Panc1 (cell line): ENCODE measurements around the gene ATXN1.

Source experiments
- POLR2AphosphoS5 ChIP-seq: IDR thresholded peaks from 2 replicates; pipeline ENCODE4 v1.6.1; 2012; ENCODE audit warnings: mild to moderate bottlenecking, low read depth, low read length, moderate library complexity
- TCF7L2 ChIP-seq: IDR thresholded peaks from 2 replicates; pipeline ENCODE4 v1.6.1; 2011; ENCODE audit warnings: mild to moderate bottlenecking, low read depth, low read length, inconsistent platforms
- TF ChIP-seq, protein P1 (sequence below): fragments of 450-650 bp; IDR thresholded peaks from 2 replicates; pipeline ENCODE4 v1.5.1; 2017; ENCODE audit warnings: mild to moderate bottlenecking
- TF ChIP-seq, protein P2 (sequence below), 2 experiments: IDR thresholded peaks; 2 replicates each; pipeline ENCODE4 v1.6.1; 2011 to 2012; ENCODE audit warnings: low read depth in 2 of 2, control low read depth in 1 of 2, low read length in 1 of 2, mild to moderate bottlenecking in 1 of 2, moderate library complexity in 1 of 2; ENCODE audit not compliant: insufficient read depth in 1 of 2

DNA sequence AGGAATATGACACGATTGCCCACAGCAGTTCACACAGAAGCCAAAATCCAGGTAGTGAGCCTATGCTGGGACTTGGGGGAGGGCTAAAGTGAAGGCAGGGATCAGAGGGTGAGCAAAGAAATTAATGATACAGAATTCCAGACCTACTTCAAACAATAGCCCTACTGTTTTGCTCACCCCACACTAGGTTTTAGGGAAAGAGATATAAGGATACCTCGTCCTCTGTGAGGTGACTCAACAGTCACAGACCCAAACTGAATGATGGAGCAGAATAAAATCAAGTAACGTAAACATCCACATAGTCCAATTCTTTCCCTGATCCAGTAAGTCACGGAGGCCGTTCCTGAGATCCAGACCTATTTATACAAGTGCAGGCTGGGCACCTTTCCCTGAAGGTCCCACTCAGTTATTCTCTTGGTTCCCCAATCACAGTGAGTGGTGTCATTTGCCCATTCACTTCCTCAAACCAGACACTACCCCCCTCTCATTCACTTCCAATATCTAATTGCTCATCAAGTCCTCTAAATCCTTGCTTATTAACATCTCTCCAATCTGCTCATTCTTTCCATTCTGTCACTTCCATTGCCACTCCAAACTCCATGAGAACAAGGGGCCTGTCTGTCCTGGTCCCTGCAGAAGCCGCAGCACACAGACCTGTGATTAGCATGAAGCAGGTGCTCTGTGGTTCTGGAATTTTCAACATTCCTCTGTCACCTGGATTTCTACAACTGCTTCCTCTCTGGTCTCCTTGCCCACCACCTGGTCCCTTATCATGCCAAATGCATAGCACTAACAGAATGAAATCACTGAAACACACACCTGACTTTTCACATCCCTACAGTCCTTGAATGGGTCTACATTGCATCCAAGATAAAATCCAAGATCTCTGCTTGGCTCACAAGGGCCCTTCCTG, 55.9 kb downstream of the ATXN1 start:
- TF ChIP-seq, protein P1, sequence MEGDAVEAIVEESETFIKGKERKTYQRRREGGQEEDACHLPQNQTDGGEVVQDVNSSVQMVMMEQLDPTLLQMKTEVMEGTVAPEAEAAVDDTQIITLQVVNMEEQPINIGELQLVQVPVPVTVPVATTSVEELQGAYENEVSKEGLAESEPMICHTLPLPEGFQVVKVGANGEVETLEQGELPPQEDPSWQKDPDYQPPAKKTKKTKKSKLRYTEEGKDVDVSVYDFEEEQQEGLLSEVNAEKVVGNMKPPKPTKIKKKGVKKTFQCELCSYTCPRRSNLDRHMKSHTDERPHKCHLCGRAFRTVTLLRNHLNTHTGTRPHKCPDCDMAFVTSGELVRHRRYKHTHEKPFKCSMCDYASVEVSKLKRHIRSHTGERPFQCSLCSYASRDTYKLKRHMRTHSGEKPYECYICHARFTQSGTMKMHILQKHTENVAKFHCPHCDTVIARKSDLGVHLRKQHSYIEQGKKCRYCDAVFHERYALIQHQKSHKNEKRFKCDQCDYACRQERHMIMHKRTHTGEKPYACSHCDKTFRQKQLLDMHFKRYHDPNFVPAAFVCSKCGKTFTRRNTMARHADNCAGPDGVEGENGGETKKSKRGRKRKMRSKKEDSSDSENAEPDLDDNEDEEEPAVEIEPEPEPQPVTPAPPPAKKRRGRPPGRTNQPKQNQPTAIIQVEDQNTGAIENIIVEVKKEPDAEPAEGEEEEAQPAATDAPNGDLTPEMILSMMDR: no peak
- no peak for TF ChIP-seq TCF7L2
- TF ChIP-seq POLR2AphosphoS5: no peak
- TF ChIP-seq, protein P2, sequence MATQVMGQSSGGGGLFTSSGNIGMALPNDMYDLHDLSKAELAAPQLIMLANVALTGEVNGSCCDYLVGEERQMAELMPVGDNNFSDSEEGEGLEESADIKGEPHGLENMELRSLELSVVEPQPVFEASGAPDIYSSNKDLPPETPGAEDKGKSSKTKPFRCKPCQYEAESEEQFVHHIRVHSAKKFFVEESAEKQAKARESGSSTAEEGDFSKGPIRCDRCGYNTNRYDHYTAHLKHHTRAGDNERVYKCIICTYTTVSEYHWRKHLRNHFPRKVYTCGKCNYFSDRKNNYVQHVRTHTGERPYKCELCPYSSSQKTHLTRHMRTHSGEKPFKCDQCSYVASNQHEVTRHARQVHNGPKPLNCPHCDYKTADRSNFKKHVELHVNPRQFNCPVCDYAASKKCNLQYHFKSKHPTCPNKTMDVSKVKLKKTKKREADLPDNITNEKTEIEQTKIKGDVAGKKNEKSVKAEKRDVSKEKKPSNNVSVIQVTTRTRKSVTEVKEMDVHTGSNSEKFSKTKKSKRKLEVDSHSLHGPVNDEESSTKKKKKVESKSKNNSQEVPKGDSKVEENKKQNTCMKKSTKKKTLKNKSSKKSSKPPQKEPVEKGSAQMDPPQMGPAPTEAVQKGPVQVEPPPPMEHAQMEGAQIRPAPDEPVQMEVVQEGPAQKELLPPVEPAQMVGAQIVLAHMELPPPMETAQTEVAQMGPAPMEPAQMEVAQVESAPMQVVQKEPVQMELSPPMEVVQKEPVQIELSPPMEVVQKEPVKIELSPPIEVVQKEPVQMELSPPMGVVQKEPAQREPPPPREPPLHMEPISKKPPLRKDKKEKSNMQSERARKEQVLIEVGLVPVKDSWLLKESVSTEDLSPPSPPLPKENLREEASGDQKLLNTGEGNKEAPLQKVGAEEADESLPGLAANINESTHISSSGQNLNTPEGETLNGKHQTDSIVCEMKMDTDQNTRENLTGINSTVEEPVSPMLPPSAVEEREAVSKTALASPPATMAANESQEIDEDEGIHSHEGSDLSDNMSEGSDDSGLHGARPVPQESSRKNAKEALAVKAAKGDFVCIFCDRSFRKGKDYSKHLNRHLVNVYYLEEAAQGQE (IDR thresholded peaks at IDR 0.05; ENCODE audit: insufficient read depth in 1 of 2, low read depth in 2 of 2, low read length in 1 of 2): no peak
